Fibroblast of lung (primary cell): Measurements from ENCODE around the gene CACNA1A. TPM values are rescaled to one million over a fixed set of nuclear protein-coding genes. Genes with fewer than 3 reads are reported as not detected.

Experiments
- DNase-seq, 2 donors: peaks; one replicate each; pipeline versions ENCODE4 v3.0.0 to v3.0.0-alpha.2; 2010; ENCODE audit warnings: low read depth in 2 of 2
- H2AFZ ChIP-seq: 2 replicates; pipeline ENCODE4 v1.5.1; 2012; ENCODE audit warnings: low read length, control low read depth, inconsistent platforms
- H3K27ac ChIP-seq: 2 replicates; pipeline ENCODE4 v1.5.1; 2011; ENCODE audit warnings: low read length, control low read depth; ENCODE audit not compliant: insufficient read depth
- H3K27me3 ChIP-seq: 2 replicates; pipeline ENCODE4 v1.5.1; 2011; ENCODE audit warnings: mild to moderate bottlenecking, low read length; ENCODE audit not compliant: control insufficient read depth, insufficient read depth
- H3K36me3 ChIP-seq: 2 replicates; pipeline ENCODE4 v1.5.1; 2011; ENCODE audit warnings: low read length; ENCODE audit not compliant: control insufficient read depth, insufficient read depth
- H3K4me1 ChIP-seq: 2 replicates; pipeline ENCODE4 v1.5.1; 2011; ENCODE audit warnings: low read length; ENCODE audit not compliant: control insufficient read depth, insufficient read depth; ENCODE audit errors: extremely low read depth
- H3K4me2 ChIP-seq: 2 replicates; pipeline ENCODE4 v1.5.1; 2011; ENCODE audit warnings: low read length, control low read depth; ENCODE audit not compliant: insufficient read depth; ENCODE audit errors: extremely low read depth
- H3K4me3 ChIP-seq, 4 experiments: fragments of 200-600 bp in 1 of 4; sonication (generic) in 1 of 4; replicated peaks in 1 of 4; 2 replicates each; pipeline ENCODE4 v1.5.1; 2011 to 2016; ENCODE audit warnings: low read length in 4 of 4, low read depth in 3 of 4, mild to moderate bottlenecking in 3 of 4, control low read depth in 2 of 4, inconsistent platforms in 1 of 4, mixed read lengths in 1 of 4; ENCODE audit not compliant: insufficient read depth in 1 of 4; ENCODE audit errors: control extremely low read depth in 1 of 4
- H3K79me2 ChIP-seq: 2 replicates; pipeline ENCODE4 v1.5.1; 2012; ENCODE audit warnings: mild to moderate bottlenecking, low read length, inconsistent platforms; ENCODE audit not compliant: control insufficient read depth, insufficient read depth
- H3K9ac ChIP-seq: 2 replicates; pipeline ENCODE4 v1.5.1; 2011; ENCODE audit warnings: mild to moderate bottlenecking, low read length, control low read depth; ENCODE audit not compliant: insufficient read depth
- H3K9me3 ChIP-seq: 2 replicates; pipeline ENCODE4 v1.5.1; 2012; ENCODE audit warnings: low read depth, low read length; ENCODE audit not compliant: control insufficient read depth, insufficient read depth
- H4K20me1 ChIP-seq: 2 replicates; pipeline ENCODE4 v1.5.1; 2011; ENCODE audit warnings: low read length; ENCODE audit not compliant: control insufficient read depth, insufficient read depth; ENCODE audit errors: extremely low read depth
- CTCF ChIP-seq, 2 donors: IDR thresholded peaks in 1 of 2; conservative IDR thresholded peaks in 1 of 2; 1 replicate in 1 of 2; 2 replicates in 1 of 2; pipeline ENCODE4 v1.5.1; 2011 to 2012; ENCODE audit warnings: low read length in 2 of 2, control low read depth in 1 of 2, inconsistent platforms in 1 of 2, low read depth in 1 of 2, mild to moderate bottlenecking in 1 of 2
- EZH2 ChIP-seq: IDR thresholded peaks from 2 replicates; pipeline ENCODE4 v1.5.1; 2012; ENCODE audit warnings: low read length, control low read depth, mild to moderate bottlenecking; ENCODE audit errors: missing control alignments
- polyA plus RNA-seq, 2 donors: library from polyadenylated mRNA; depleted of rRNA in 1 of 2; stranded (reverse) in 1 of 2; unstranded in 1 of 2; fragments of >200 nt; gene quantifications; 2 replicates each; pipeline ENCODE4 v1.2.1, GENCODE V29; 2011 to 2012; ENCODE audit warnings: missing spikeins in 1 of 2
- total RNA-seq: library from RNA; depleted of rRNA; stranded (reverse); fragments of >200 nt; gene quantifications from 2 replicates; pipeline ENCODE4 v1.2.1, GENCODE V29; 2014

Gene CACNA1A
- total and polyA plus RNA-seq, 2 donors (not counting 1 experiment from before 2014, with no cell fraction given): 0.96 to 9.7 TPM

- no peaks in the 10 kb centered on the region for H3K79me2 ChIP-seq
- H3K4me3 ChIP-seq: no peak overlapping the region
- no peaks in the 10 kb centered on the region for H3K27me3 ChIP-seq
- no peak overlapping the region for H2AFZ ChIP-seq
- H4K20me1 ChIP-seq: no peaks in the 10 kb centered on the region
- no peaks in the 10 kb centered on the region for H3K4me1 ChIP-seq
- no peak overlapping the region for H3K9ac ChIP-seq
- no peaks in the 10 kb centered on the region for H3K9me3 ChIP-seq
- H3K4me2 ChIP-seq: no peak overlapping the region
- no peak overlapping the region for H3K27ac ChIP-seq
- DNase-seq: no peak
- no peaks in the 10 kb centered on the region for H3K36me3 ChIP-seq
- TF ChIP-seq CTCF (conservative IDR thresholded peaks at IDR 0.05 in 1 of 2, IDR thresholded peaks at IDR 0.05 in 1 of 2; ENCODE audit: low read depth in 1 of 2, low read length in 2 of 2) (no peak), EZH2 (no peak)
Measured at GRCh38 chr19:13339869-13340268, 166.4 kb downstream of the CACNA1A start.

- DNase-seq: no peak
- TF ChIP-seq CTCF (conservative IDR thresholded peaks at IDR 0.05 in 1 of 2, IDR thresholded peaks at IDR 0.05 in 1 of 2; ENCODE audit: low read depth in 1 of 2, low read length in 2 of 2) (no peak), EZH2 (no peak)
- H3K9ac ChIP-seq: no peak overlapping the region
- H2AFZ ChIP-seq: no peak overlapping the region
- H3K4me3 ChIP-seq: no peak overlapping the region
- no peaks in the 10 kb centered on the region for H3K9me3 ChIP-seq
- no peaks in the 10 kb centered on the region for H4K20me1 ChIP-seq
- H3K79me2 ChIP-seq: no peaks in the 10 kb centered on the region
- H3K4me1 ChIP-seq: no peaks in the 10 kb centered on the region
- H3K27me3 ChIP-seq: no peaks in the 10 kb centered on the region
- H3K4me2 ChIP-seq: no peak overlapping the region
- no peaks in the 10 kb centered on the region for H3K36me3 ChIP-seq
- no peak overlapping the region for H3K27ac ChIP-seq
Measured at GRCh38 chr19:13337181-13337580, 169.1 kb downstream of the CACNA1A start.

GRCh38 chr19:13334801-13335481, 171.3 kb downstream of the CACNA1A start:
- no peaks in the 10 kb centered on the region for H3K4me1 ChIP-seq
- no peak overlapping the region for H3K27ac ChIP-seq
- no peak overlapping the region for H3K4me3 ChIP-seq
- H3K79me2 ChIP-seq: no peaks in the 10 kb centered on the region
- no peaks in the 10 kb centered on the region for H3K36me3 ChIP-seq
- no peaks in the 10 kb centered on the region for H4K20me1 ChIP-seq
- H3K4me2 ChIP-seq: no peak overlapping the region
- TF ChIP-seq CTCF (conservative IDR thresholded peaks at IDR 0.05 in 1 of 2, IDR thresholded peaks at IDR 0.05 in 1 of 2; ENCODE audit: low read depth in 1 of 2, low read length in 2 of 2) (no peak), EZH2 (no peak)
- no peaks in the 10 kb centered on the region for H3K27me3 ChIP-seq
- H3K9ac ChIP-seq: no peak overlapping the region
- DNase-seq: no peak
- H2AFZ ChIP-seq: no peak overlapping the region
- no peaks in the 10 kb centered on the region for H3K9me3 ChIP-seq
